Prostate gland (tissue), 2 donors: Measurements from ENCODE around the gene COTL1.
"Not testable (repeated sequence)": the region's sequence is repeated elsewhere in the genome, so short reads cannot be mapped to it uniquely, and the experiment has no call there.

Experiments
- POLR2A ChIP-seq: fragments of 450-650 bp; IDR thresholded peaks from one replicate; pipeline ENCODE4 v1.6.1; 2016; ENCODE audit warnings: antibody characterized with exemption, mild to moderate bottlenecking
- POLR2AphosphoS5 ChIP-seq: sonication (generic); formaldehyde crosslinking; IDR thresholded peaks from one replicate; pipeline ENCODE4 v1.6.1; 2017; ENCODE audit warnings: antibody characterized with exemption
- TF ChIP-seq, protein P1 (sequence below), 4 experiments: fragments of 200-600 bp in 2 of 4; fragments of 450-650 bp in 2 of 4; sonication (generic) in 2 of 4; IDR thresholded peaks; 1 replicate in 3 of 4; 2 replicates in 1 of 4; pipeline ENCODE4 v1.5.1; 2016 to 2019; ENCODE audit warnings: antibody characterized with exemption in 4 of 4, mild to moderate bottlenecking in 2 of 4, moderate library complexity in 2 of 4

DNA sequence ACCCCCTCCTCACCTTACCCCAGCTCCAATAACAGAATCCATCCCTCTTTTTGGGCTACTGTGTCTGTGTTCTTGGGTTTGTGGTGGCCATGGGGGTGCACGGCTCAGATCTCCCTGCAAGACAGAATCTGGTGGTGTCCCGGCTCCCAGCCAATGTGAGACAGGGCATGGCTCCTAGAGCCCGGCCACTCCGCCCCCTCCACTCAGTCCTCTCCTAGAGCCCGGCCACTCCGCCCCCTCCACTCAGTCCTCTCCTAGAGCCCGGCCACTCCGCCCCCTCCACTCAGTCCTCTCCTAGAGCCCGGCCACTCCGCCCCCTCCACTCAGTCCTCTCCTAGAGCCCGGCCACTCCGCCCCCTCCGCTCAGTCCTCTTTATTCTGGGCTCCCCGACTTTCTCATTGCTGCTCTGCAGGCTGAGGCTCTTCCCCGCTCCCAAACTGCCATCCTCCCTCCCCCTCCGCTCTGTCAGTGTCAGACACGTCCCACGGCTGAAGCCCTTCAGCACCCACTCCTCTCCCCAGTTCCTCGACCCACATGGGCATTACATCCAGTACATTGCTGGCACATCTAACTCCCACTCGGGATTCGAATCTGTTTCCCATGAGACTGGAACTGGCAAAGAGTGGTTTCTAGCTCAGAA lies 92.8 kb downstream of the COTL1 start:
- TF ChIP-seq, protein P1, sequence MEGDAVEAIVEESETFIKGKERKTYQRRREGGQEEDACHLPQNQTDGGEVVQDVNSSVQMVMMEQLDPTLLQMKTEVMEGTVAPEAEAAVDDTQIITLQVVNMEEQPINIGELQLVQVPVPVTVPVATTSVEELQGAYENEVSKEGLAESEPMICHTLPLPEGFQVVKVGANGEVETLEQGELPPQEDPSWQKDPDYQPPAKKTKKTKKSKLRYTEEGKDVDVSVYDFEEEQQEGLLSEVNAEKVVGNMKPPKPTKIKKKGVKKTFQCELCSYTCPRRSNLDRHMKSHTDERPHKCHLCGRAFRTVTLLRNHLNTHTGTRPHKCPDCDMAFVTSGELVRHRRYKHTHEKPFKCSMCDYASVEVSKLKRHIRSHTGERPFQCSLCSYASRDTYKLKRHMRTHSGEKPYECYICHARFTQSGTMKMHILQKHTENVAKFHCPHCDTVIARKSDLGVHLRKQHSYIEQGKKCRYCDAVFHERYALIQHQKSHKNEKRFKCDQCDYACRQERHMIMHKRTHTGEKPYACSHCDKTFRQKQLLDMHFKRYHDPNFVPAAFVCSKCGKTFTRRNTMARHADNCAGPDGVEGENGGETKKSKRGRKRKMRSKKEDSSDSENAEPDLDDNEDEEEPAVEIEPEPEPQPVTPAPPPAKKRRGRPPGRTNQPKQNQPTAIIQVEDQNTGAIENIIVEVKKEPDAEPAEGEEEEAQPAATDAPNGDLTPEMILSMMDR (IDR thresholded peaks at IDR 0.05) = not testable (repeated sequence)
- TF ChIP-seq POLR2A, POLR2AphosphoS5: not testable (repeated sequence)
